Endothelial cell of umbilical vein (primary cell): ENCODE results near the gene MICAL3.

ENCODE experiments used
- CTCF ChIP-seq, 2 donors: IDR thresholded peaks; 1 replicate in 1 of 2; 2 replicates in 1 of 2; pipeline ENCODE4 v1.5.1; 2011; ENCODE audit warnings: low read length in 2 of 2, mild to moderate bottlenecking in 2 of 2, moderate library complexity in 2 of 2, control low read depth in 1 of 2, inconsistent platforms in 1 of 2, low read depth in 1 of 2; ENCODE audit not compliant: insufficient read depth in 1 of 2; ENCODE audit errors: extremely low read depth in 1 of 2
- EZH2 ChIP-seq: IDR thresholded peaks from 2 replicates; pipeline ENCODE4 v1.6.1; 2012; ENCODE audit warnings: borderline replicate concordance, low read depth, mild to moderate bottlenecking, moderate library complexity, low read length, inconsistent platforms; ENCODE audit not compliant: severe bottlenecking
- FOS ChIP-seq: IDR thresholded peaks from 2 replicates; pipeline ENCODE4 v1.6.1; 2011; ENCODE audit warnings: mild to moderate bottlenecking, low read length, moderate library complexity, borderline replicate concordance; ENCODE audit not compliant: insufficient read depth
- JUN ChIP-seq: IDR thresholded peaks from 2 replicates; pipeline ENCODE4 v1.6.1; 2011; ENCODE audit warnings: borderline replicate concordance, low read depth; ENCODE audit not compliant: insufficient read length, insufficient read depth
- POLR2A ChIP-seq: IDR thresholded peaks from 2 replicates; pipeline ENCODE4 v1.6.1; 2012; ENCODE audit warnings: low read depth, mild to moderate bottlenecking, control low read depth, low read length
- POLR2AphosphoS5 ChIP-seq: IDR thresholded peaks from 2 replicates; pipeline ENCODE4 v1.6.1; 2012; ENCODE audit warnings: low read depth, mild to moderate bottlenecking, control low read depth, low read length, moderate library complexity; ENCODE audit not compliant: insufficient read depth
- TF ChIP-seq, protein P1 (sequence below): IDR thresholded peaks from 2 replicates; pipeline ENCODE4 v1.6.1; 2011; ENCODE audit not compliant: insufficient read depth, insufficient read length

DNA sequence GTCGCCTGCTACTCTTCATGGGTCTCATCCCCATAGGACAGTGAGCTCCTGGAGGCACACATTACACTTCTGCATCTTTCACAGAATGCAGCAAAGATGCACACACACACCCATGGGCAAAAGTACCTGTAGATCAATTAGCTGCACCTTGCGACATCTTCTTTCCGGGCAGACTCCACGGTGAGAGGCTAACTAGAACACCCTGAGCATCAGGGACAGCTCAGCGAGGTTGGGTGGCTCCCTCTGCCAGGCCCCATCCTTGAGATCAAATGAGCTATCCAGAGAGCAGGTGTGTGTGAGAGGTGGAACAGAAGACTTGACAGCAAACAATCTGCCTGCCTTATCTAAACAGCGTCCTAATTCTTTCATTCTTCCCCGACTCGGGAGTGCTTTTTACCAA lies 154.0 kb downstream of the MICAL3 start:
- TF ChIP-seq CTCF (IDR thresholded peaks at IDR 0.05; ENCODE audit: extremely low read depth in 1 of 2, insufficient read depth in 1 of 2, low read depth in 1 of 2, low read length in 2 of 2) (no peak), POLR2AphosphoS5 (no peak), POLR2A (no peak), EZH2 (no peak), JUN (no peak), FOS (no peak)
- TF ChIP-seq, protein P1, sequence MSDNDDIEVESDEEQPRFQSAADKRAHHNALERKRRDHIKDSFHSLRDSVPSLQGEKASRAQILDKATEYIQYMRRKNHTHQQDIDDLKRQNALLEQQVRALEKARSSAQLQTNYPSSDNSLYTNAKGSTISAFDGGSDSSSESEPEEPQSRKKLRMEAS = no peak
